Measurements from ENCODE around the gene F2R. TPM values are rescaled to one million over a fixed set of nuclear protein-coding genes. Genes with fewer than 3 reads are reported as not detected.
"Not testable (repeated sequence)": the region's sequence is repeated elsewhere in the genome, so short reads cannot be mapped to it uniquely, and the experiment has no call there.

The F2R gene
- total RNA-seq, 1 donor from 2014 or later, result 20.1 TPM

DNA sequence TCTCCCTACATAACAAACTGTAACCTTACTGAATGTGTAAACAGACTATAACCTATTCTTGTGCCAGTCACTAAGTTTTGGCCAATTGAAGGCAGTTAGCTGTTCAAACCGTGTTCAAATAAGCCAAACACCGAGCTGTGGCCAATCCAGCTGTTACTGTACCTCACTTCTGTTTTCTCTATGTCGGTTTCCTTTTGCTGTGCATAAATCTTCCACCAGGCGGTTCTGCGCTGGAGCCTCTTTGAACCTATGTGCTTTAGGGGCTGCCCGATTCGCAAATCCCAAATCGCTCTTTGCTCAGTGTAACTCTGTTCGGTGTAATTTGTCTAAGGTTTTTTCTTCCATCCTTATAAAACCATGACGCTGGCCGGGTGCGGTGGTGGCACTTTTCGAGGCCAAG, 31.8 kb downstream of the F2R start:
- Mint-ChIP-seq H3K27ac (no peak overlapping the region), H3K27me3 (no peaks in the 10 kb centered on the region), H3K4me1 (ENCODE audit: unreplicated experiment) (peaks cover 3% of the 10 kb centered on the region), H3K4me3 (no peak overlapping the region), H3K36me3 (no peaks in the 10 kb centered on the region), H3K9me3 (peaks cover 5% of the 10 kb centered on the region)
- TF ChIP-seq, protein P1, sequence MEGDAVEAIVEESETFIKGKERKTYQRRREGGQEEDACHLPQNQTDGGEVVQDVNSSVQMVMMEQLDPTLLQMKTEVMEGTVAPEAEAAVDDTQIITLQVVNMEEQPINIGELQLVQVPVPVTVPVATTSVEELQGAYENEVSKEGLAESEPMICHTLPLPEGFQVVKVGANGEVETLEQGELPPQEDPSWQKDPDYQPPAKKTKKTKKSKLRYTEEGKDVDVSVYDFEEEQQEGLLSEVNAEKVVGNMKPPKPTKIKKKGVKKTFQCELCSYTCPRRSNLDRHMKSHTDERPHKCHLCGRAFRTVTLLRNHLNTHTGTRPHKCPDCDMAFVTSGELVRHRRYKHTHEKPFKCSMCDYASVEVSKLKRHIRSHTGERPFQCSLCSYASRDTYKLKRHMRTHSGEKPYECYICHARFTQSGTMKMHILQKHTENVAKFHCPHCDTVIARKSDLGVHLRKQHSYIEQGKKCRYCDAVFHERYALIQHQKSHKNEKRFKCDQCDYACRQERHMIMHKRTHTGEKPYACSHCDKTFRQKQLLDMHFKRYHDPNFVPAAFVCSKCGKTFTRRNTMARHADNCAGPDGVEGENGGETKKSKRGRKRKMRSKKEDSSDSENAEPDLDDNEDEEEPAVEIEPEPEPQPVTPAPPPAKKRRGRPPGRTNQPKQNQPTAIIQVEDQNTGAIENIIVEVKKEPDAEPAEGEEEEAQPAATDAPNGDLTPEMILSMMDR (conservative IDR thresholded peaks at IDR 0.05), result no peak
- no peak for DNase-seq (ENCODE audit: extremely low spot score, unreplicated experiment)

DNA sequence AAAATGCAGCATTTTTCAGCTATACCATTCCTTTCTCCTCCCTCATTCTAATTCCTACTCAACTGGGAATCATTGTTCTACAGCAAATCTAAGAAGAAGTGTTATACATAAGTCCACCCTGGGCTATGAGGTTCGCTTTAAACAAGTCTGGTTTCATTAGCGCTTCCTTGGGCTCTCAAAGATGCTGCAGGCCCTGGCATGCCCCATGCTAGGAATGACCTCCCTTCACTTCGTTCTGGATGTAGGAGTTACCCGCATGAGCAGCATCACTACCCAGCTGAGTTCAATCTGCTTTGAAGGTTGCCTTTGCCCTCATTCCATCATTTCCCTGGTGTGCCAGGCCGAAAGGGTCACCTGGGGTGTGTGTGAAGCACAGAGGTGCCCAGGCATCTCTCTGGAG, 35.4 kb downstream of the F2R start:
- Mint-ChIP-seq H3K27me3 (no peaks in the 10 kb centered on the region), H3K27ac (no peak overlapping the region), H3K9me3 (peaks cover 5% of the 10 kb centered on the region), H3K36me3 (no peaks in the 10 kb centered on the region), H3K4me1 (ENCODE audit: unreplicated experiment) (no peaks in the 10 kb centered on the region), H3K4me3 (no peak overlapping the region)
- TF ChIP-seq, protein P1 (conservative IDR thresholded peaks at IDR 0.05), result no peak
- DNase-seq (ENCODE audit: extremely low spot score, unreplicated experiment), result no peak

DNA sequence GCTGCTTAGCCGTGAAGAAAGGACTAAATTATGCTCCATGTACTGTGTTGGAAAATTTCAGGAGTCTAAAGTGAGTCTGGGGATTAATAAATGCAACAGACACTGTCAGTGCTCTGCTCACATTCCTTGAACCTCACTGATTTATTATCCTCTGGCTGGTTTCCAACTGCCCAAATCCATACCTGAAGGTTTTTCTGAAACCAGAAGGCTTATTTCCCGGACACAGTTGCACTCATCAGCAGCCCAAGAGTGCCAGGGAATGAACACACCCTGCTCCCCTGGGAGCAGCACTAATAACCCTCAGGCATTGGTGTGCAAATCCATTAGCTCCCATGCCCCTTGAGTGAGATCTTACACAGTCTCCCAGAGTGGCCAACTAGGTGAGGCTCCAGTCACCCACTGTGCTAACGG, 38.7 kb downstream of the F2R start:
- Mint-ChIP-seq H3K4me3 (no peak overlapping the region), H3K27ac (no peak overlapping the region)

DNA sequence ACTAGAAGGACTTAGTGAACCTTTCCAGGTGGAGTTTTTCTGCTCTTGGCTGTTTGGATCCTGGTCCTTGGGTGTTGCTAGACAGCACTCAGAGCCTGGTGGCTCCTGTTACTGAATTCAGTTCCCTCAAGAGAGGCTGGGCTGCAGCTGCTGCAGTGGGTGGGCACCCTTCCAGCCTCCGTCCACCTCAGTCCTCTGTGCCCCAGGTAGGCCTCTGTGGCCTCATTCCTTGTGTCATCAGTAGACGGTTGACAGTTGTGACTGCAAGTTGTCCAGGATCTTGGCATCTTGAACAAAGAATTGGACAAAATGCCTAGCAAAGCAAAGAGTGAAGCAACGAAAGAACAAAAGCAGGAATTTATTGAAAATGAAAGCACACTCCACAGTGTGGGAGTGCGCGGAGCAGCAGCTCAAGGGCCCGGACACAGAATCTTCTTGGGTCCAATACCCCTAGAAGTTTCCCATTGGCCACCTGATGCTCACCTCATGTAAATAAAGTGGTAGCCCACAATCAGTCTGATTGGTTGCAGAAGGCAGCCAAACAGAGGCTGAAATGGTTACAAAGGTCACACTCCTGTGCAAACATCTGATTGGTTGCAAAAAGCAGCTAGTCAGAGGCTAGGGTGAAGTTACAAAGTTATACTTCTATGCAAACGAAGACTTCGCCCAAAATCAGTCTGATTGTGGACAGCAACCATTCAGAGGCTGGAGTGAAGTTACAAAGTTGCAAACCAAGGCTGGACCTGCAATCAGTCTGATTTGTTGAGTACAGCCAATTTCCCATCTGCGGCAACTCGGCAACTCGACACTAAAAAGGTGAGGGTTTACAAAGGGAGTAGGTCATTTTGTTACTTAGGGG, 40.1 kb downstream of the F2R start:
- Mint-ChIP-seq H3K36me3 (no peaks in the 10 kb centered on the region), H3K27ac (no peak overlapping the region), H3K27me3 (peaks cover 6% of the 10 kb centered on the region), H3K9me3 (no peaks in the 10 kb centered on the region), H3K4me3 (no peak overlapping the region), H3K4me1 (ENCODE audit: unreplicated experiment) (no peaks in the 10 kb centered on the region)
- DNase-seq (ENCODE audit: extremely low spot score, unreplicated experiment), result no peak
- TF ChIP-seq, protein P1 (conservative IDR thresholded peaks at IDR 0.05), result no peak

More for the DNA sequence above, 38.7 kb downstream of the F2R start:
- Mint-ChIP-seq H3K27me3 (peaks cover 3% of the 10 kb centered on the region), H3K36me3 (no peaks in the 10 kb centered on the region), H3K9me3 (no peaks in the 10 kb centered on the region), H3K4me1 (ENCODE audit: unreplicated experiment) (no peaks in the 10 kb centered on the region)
- DNase-seq (ENCODE audit: extremely low spot score, unreplicated experiment), result no peak
- TF ChIP-seq, protein P1 (conservative IDR thresholded peaks at IDR 0.05), result no peak

DNA sequence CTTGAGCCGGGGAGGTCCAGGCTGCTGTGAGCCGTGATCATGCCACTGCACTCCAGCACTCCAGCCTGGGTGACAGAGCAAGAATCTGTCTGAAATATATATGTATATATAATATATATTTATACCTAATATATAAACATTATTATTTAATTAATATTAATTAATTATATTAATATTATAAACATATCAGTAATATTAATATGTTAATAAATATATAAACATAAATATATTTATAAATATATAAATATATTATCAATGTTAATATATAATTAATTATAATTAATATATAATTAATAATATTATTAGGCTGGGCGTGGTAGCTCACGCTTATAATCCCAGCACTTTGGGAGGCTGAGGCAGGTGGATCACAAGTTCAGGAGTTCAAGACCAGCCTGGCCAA, 41.1 kb downstream of the F2R start:
- Mint-ChIP-seq H3K4me1 (ENCODE audit: unreplicated experiment) (no peaks in the 10 kb centered on the region), H3K4me3 (no peak overlapping the region), H3K27me3 (peaks cover 6% of the 10 kb centered on the region), H3K27ac (no peak overlapping the region), H3K36me3 (no peaks in the 10 kb centered on the region), H3K9me3 (no peaks in the 10 kb centered on the region)
- TF ChIP-seq, protein P1 (conservative IDR thresholded peaks at IDR 0.05), result no peak
- no peak for DNase-seq (ENCODE audit: extremely low spot score, unreplicated experiment)

DNA sequence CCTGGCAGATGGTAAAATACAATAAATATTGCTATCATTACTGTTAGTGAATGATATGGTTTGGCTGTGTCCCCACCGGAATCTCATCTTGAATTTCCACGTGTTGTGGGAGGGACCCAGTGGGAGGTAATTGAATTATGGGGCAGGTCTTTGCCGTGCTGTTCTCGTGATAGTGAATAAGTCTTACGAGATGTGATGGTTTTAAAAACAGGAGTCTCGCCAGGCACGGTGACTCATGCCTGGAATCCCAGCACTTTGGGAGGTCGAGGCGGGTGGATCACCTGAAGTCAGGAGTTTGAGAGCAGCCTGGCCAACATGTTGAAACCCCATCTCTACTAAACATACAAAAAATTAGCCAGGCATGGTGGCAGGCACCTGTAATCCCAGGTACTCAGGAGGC, 45.2 kb downstream of the F2R start:
- H3K36me3 Mint-ChIP-seq; H3K27ac Mint-ChIP-seq; H3K4me1 Mint-ChIP-seq (ENCODE audit: unreplicated experiment); DNase-seq (ENCODE audit: extremely low spot score, unreplicated experiment); H3K27me3 Mint-ChIP-seq; H3K4me3 Mint-ChIP-seq; H3K9me3 Mint-ChIP-seq: not testable (repeated sequence)
